ENCODE data around the gene RTP3.
"Not testable (repeated sequence)": the region's sequence is repeated elsewhere in the genome, so short reads cannot be mapped to it uniquely, and the experiment has no call there.

RTP3 gene

DNA sequence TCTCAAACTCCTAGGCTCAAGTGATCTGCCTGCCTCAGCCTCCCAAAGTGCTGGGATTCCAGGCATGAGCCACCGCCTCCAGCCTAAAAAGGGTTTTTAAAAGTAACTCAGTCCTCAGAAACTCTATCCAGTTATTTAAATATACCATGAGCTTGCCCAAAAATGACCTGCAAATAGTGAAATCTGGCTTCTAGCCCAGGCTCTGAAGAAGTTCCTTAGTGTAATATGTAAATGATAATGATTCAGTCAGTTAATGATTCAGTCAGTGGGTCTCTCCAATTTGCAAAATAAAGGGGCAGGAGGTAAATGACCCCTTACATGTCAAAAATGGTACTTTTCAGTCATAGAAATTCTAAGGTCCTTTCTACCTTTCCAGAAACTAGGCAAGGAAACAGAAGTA lies 39.5 kb downstream of the RTP3 start:
- DNase-seq: no peak
- no peaks in the 10 kb centered on the region for H3K36me3 ChIP-seq (ENCODE audit: control insufficient read depth in 1 of 2, insufficient read depth in 2 of 2, low read length in 2 of 2)
- H3K79me1 ChIP-seq (ENCODE audit: low read length): no peaks in the 10 kb centered on the region
- H4K12ac ChIP-seq (ENCODE audit: low read depth, low read length): no peak overlapping the region
- no peak overlapping the region for H3K4ac ChIP-seq (ENCODE audit: low read depth, low read length)
- no peaks in the 10 kb centered on the region for H3K9me3 ChIP-seq (ENCODE audit: insufficient read depth, low read depth, low read length)
- WGBS (ENCODE audit: extremely low coverage, insufficient coverage, insufficient read length): no CpG with 5 or more reads among the region's 1 CpG
- H4K8ac ChIP-seq (ENCODE audit: low read depth, low read length): no peak overlapping the region
- no peak overlapping the region for H4K91ac ChIP-seq (ENCODE audit: low read depth, low read length)
- H3K18ac ChIP-seq (ENCODE audit: low read length): no peak overlapping the region
- no peaks in the 10 kb centered on the region for H3K79me2 ChIP-seq (ENCODE audit: control insufficient read depth, insufficient read depth, low read length, poor library complexity)
- no peak overlapping the region for H3K4me2 ChIP-seq (ENCODE audit: low read length)
- H3K14ac ChIP-seq (ENCODE audit: low read length): no peak overlapping the region
- H3K4me1 ChIP-seq (ENCODE audit: control insufficient read depth in 1 of 2, insufficient read depth in 2 of 2, low read length in 2 of 2): peaks cover 0 to 2% of the 10 kb centered on the region in 2 experiments
- no peaks in the 10 kb centered on the region for H3K27me3 ChIP-seq (ENCODE audit: insufficient read depth, low read length)
- H2AK5ac ChIP-seq (ENCODE audit: low read length): no peak overlapping the region
- H2BK12ac ChIP-seq (ENCODE audit: low read length): no peak overlapping the region
- no peak overlapping the region for H2BK5ac ChIP-seq (ENCODE audit: low read depth, low read length, poor library complexity)
- no peak overlapping the region for H3K23ac ChIP-seq (ENCODE audit: low read length)
- no peak overlapping the region for H2AFZ ChIP-seq (ENCODE audit: insufficient read depth, low read length, poor library complexity)
- H3K4me3 ChIP-seq (ENCODE audit: low read depth, low read length): no peak overlapping the region
- no peak overlapping the region for H2BK120ac ChIP-seq (ENCODE audit: insufficient read depth, low read length, poor library complexity)
- H3K9ac ChIP-seq (ENCODE audit: low read length): no peak overlapping the region
- no peak overlapping the region for H3K27ac ChIP-seq (ENCODE audit: low read depth, low read length)

- Histone ChIP-seq H3K27ac (ENCODE audit: low read depth, low read length) (no peak overlapping the region), H3K4me1 (ENCODE audit: control insufficient read depth in 1 of 2, insufficient read depth in 2 of 2, low read length in 2 of 2) (peaks cover 0 to 2% of the 10 kb centered on the region in 2 experiments), H3K4ac (ENCODE audit: low read depth, low read length) (no peak overlapping the region), H3K4me3 (ENCODE audit: low read depth, low read length) (no peak overlapping the region), H3K9me3 (ENCODE audit: insufficient read depth, low read depth, low read length) (no peaks in the 10 kb centered on the region), H4K12ac (ENCODE audit: low read depth, low read length) (no peak overlapping the region), H2BK12ac (ENCODE audit: low read length) (no peak overlapping the region), H4K91ac (ENCODE audit: low read depth, low read length) (no peak overlapping the region), H3K23ac (ENCODE audit: low read length) (no peak overlapping the region), H3K9ac (ENCODE audit: low read length) (no peak overlapping the region), H3K36me3 (ENCODE audit: control insufficient read depth in 1 of 2, insufficient read depth in 2 of 2, low read length in 2 of 2) (no peaks in the 10 kb centered on the region), H3K4me2 (ENCODE audit: low read length) (no peak overlapping the region), H3K27me3 (ENCODE audit: insufficient read depth, low read length) (no peaks in the 10 kb centered on the region), H2AFZ (ENCODE audit: insufficient read depth, low read length, poor library complexity) (no peak overlapping the region), H3K79me1 (ENCODE audit: low read length) (peaks cover 2% of the 10 kb centered on the region), H2BK120ac (ENCODE audit: insufficient read depth, low read length, poor library complexity) (no peak overlapping the region), H3K79me2 (ENCODE audit: control insufficient read depth, insufficient read depth, low read length, poor library complexity) (peaks cover 1% of the 10 kb centered on the region), H2AK5ac (ENCODE audit: low read length) (no peak overlapping the region), H3K18ac (ENCODE audit: low read length) (no peak overlapping the region), H3K14ac (ENCODE audit: low read length) (no peak overlapping the region), H4K8ac (ENCODE audit: low read depth, low read length) (no peak overlapping the region), H2BK5ac (ENCODE audit: low read depth, low read length, poor library complexity) (no peak overlapping the region)
- WGBS (ENCODE audit: extremely low coverage, insufficient coverage, insufficient read length): no CpG with 5 or more reads among the region's 5 CpGs
- no peak for DNase-seq
Measured at GRCh38 chr3:46537779-46538178, 40.0 kb downstream of the RTP3 start.

DNA sequence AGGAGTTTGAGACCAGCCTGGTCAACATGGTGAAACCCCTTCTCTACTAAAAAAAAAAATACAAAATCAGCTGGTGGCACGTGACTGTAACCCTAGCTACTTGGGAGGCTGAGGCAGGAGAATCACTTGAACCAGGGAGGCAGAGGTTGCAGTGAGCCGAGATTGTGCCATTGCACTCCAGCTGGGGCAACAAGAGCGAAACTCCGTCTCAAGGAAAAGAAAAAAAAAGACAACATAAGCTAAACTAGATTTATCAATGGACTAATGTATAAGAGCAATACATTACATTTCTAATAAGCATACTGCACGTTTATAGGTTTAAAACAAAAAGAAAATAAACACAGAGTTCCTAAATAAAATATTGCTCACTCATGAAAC lies 40.6 kb downstream of the RTP3 start:
- H4K91ac ChIP-seq (ENCODE audit: low read depth, low read length); H2BK120ac ChIP-seq (ENCODE audit: insufficient read depth, low read length, poor library complexity); H3K27ac ChIP-seq (ENCODE audit: low read depth, low read length); H3K9me3 ChIP-seq (ENCODE audit: insufficient read depth, low read depth, low read length); H3K23ac ChIP-seq (ENCODE audit: low read length); H3K4me2 ChIP-seq (ENCODE audit: low read length); H3K14ac ChIP-seq (ENCODE audit: low read length); H4K8ac ChIP-seq (ENCODE audit: low read depth, low read length); H3K79me2 ChIP-seq (ENCODE audit: control insufficient read depth, insufficient read depth, low read length, poor library complexity); H3K79me1 ChIP-seq (ENCODE audit: low read length); H3K4me1 ChIP-seq (ENCODE audit: control insufficient read depth in 1 of 2, insufficient read depth in 2 of 2, low read length in 2 of 2); H2AFZ ChIP-seq (ENCODE audit: insufficient read depth, low read length, poor library complexity); H2BK12ac ChIP-seq (ENCODE audit: low read length); H3K4me3 ChIP-seq (ENCODE audit: low read depth, low read length); H3K27me3 ChIP-seq (ENCODE audit: insufficient read depth, low read length); DNase-seq; H3K18ac ChIP-seq (ENCODE audit: low read length); H3K9ac ChIP-seq (ENCODE audit: low read length); H3K36me3 ChIP-seq (ENCODE audit: control insufficient read depth in 1 of 2, insufficient read depth in 2 of 2, low read length in 2 of 2); H3K4ac ChIP-seq (ENCODE audit: low read depth, low read length); H2BK5ac ChIP-seq (ENCODE audit: low read depth, low read length, poor library complexity); H2AK5ac ChIP-seq (ENCODE audit: low read length); H4K12ac ChIP-seq (ENCODE audit: low read depth, low read length): not testable (repeated sequence)
- WGBS (ENCODE audit: extremely low coverage, insufficient coverage, insufficient read length): no CpG with 5 or more reads among the region's 5 CpGs

DNA sequence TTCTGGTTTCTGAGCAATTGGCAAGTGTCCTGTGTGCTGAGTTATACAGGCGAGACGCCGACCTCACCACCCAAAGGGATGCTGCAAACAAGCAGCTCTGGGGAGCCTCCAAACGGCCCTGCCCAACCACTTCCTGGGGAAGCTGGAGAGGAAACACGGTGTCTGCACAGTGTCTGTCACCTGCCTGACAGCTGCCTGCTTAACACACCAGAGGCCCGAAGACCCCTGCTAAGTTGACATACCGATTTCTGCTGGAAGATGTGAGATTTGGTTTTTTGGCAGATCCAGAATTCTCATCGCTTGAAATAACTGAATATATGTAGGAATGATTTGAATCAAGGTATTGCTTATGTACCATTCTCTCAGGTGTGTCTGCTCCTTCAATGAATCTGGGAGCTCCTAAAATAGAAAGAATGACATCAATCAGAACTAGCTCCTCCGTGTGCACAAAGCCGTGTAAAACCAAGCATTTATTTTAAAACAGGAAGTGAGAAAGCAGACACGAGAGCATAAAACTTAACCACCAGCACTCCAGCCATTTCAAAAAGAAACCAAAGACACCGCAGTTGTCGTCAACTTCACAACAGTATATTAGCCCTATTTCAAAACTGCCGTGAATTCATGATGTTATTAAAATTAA lies 41.1 kb downstream of the RTP3 start:
- H3K4me2 ChIP-seq (ENCODE audit: low read length): peak overlapping the region; percentile 44
- WGBS (ENCODE audit: extremely low coverage, insufficient coverage, insufficient read length): no CpG with 5 or more reads among the region's 14 CpGs
- H3K9ac ChIP-seq (ENCODE audit: low read length): no peak overlapping the region
- H3K18ac ChIP-seq (ENCODE audit: low read length): no peak overlapping the region
- no peak overlapping the region for H2BK12ac ChIP-seq (ENCODE audit: low read length)
- no peaks in the 10 kb centered on the region for H3K27me3 ChIP-seq (ENCODE audit: insufficient read depth, low read length)
- H4K8ac ChIP-seq (ENCODE audit: low read depth, low read length): no peak overlapping the region
- H3K4ac ChIP-seq (ENCODE audit: low read depth, low read length): no peak overlapping the region
- peaks cover 1% of the 10 kb centered on the region for H3K79me2 ChIP-seq (ENCODE audit: control insufficient read depth, insufficient read depth, low read length, poor library complexity)
- H2BK120ac ChIP-seq (ENCODE audit: insufficient read depth, low read length, poor library complexity): no peak overlapping the region
- no peak overlapping the region for H2AFZ ChIP-seq (ENCODE audit: insufficient read depth, low read length, poor library complexity)
- H2AK5ac ChIP-seq (ENCODE audit: low read length): no peak overlapping the region
- no peak overlapping the region for H3K14ac ChIP-seq (ENCODE audit: low read length)
- H3K9me3 ChIP-seq (ENCODE audit: insufficient read depth, low read depth, low read length): no peaks in the 10 kb centered on the region
- H4K12ac ChIP-seq (ENCODE audit: low read depth, low read length): no peak overlapping the region
- H4K91ac ChIP-seq (ENCODE audit: low read depth, low read length): no peak overlapping the region
- no peak overlapping the region for H3K4me3 ChIP-seq (ENCODE audit: low read depth, low read length)
- DNase-seq: no peak
- H2BK5ac ChIP-seq (ENCODE audit: low read depth, low read length, poor library complexity): no peak overlapping the region
- H3K4me1 ChIP-seq (ENCODE audit: control insufficient read depth in 1 of 2, insufficient read depth in 2 of 2, low read length in 2 of 2): peaks cover 0 to 2% of the 10 kb centered on the region in 2 experiments
- no peaks in the 10 kb centered on the region for H3K36me3 ChIP-seq (ENCODE audit: control insufficient read depth in 1 of 2, insufficient read depth in 2 of 2, low read length in 2 of 2)
- H3K27ac ChIP-seq (ENCODE audit: low read depth, low read length): peak overlapping the region; percentile 23
- H3K79me1 ChIP-seq (ENCODE audit: low read length): peaks cover 3% of the 10 kb centered on the region
- no peak overlapping the region for H3K23ac ChIP-seq (ENCODE audit: low read length)
